Stimulated activated CD8-positive, alpha-beta memory T cell treated with anti-CD3 and anti-CD28 coated beads, Interleukin-4, amount 100 ng/mL, for 4 hours (primary cell): ENCODE measurements around the gene LCOR.
A peak's percentile ranks its signal among the peaks of the same experiment; 100 is the strongest.

ENCODE experiments used
- DNase-seq, 2 donors: peaks; one replicate each; pipeline ENCODE4 v3.0.0-alpha.2; 2020; ENCODE audit warnings: low read depth in 2 of 2, low spot score in 1 of 2

LCOR gene

DNA sequence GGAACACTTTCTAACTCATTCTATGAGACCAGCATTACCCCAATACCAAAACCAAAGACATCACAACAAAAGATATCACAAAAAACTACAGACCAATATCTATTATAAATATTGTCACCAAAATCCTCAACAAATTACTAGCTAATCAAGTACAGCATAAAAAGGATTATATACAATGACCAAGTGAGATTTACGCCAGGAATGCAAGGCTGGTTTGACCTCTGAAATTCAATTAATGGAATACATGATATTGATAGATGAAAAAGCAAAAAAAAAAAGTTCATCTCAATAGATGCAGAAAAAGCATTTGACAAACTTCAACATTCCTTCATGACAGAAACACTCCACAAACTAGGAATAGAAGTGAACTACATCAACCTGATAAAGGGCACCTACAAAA lies 175.3 kb downstream of the LCOR start:
- DNase-seq, result no peak

DNA sequence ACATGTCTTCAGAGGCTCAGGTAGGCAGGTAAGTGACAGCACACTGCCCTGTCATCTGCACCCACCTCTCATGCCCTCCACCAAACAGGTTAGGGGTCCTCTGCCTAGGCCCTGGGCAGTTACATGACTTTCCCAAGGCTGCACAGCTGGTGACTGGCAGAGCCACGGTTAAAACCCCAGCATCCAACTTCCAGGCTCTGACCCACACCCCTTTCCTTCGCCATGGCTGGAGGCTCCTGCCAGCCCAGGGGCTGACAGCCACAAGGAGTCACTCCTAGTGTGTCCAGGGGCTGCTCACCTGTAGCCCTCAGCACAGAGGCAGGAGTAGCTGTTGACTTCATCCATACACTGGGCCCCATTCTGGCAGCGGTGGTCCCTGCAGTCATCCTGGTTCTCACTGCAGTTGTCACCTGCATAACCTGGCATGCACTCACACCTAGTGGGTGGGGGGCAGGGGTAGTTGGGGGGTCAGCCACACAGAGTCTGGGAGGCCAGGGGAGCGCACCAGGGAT lies 178.7 kb downstream of the LCOR start:
- no peak for DNase-seq

DNA sequence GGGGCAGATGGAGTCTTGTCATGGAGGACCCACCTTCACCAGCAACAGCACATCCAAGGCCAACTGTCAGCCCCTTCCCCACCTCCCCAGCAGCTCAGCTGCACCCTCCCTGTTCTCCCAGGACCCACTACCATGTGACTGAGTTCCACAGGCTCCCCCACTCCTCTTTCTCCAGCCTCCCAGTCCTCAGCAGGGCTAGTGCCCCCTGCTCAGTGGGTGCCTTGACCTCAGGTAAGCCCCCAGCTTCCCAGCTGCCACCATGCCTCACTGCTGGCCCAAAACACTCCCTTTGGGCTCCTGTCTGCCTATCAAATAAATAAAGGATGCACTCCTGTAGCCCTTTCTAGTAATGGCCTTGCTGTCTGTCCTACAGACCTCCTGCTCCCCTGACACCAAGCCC lies 179.3 kb downstream of the LCOR start:
- no peak for DNase-seq

DNA sequence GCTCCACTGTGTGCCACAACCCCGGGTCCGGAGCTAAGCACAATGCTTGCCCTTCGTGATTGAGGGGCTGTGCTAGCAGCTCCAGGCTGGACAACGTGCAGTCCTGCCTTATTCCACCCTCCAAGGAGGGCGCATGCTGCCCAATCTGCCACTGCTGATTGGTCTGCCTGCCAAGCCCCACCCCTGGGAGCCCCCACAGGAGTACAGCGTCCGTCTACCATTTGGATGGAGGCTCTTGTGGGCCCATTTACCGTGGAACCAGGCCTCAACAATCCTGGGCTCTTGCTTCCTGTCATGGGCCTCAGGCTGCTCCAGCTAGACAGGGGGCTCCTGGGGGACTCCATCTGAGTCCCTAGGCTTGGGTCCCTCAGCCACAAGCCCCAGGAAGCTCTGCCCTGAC lies 180.4 kb downstream of the LCOR start:
- no peak for DNase-seq

DNA sequence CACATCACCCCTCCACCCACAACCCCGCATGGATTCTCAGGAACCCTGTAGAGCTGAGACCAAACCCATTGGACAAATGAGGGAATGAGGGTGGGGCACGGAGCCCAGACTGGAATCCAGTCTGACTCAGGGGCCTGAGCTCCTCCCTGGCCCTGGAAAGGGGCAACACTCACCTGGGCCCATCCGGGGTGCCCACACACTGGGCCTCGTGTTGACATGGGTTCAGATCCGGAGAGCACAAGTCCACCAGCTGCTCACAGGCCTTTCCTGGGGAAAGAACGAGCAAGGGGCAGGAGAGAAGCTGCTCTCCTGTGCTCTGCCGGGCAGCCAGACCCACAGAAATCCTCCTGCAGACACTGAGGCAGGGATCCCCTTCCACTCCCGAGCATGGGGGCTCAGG lies 181.5 kb downstream of the LCOR start:
- no peak for DNase-seq

DNA sequence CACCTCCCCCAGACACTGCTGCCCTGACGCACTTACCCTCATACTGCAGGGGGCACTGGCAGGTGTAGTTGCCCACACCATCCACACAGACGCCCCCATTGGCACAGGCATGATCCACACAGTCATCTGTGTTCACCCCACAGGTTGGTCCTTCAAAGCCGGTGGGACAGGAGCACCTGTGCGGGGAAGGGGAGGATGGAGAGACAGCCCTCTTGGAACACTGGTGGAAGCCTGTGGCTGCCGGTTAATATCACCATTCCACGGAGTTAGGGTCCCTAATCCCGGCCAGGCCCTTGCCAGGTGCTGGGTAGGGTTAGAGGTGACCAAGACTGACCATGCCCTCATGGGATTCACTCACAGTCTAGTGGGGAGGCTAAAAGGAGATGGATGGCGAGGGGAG lies 181.9 kb downstream of the LCOR start:
- no peak for DNase-seq

DNA sequence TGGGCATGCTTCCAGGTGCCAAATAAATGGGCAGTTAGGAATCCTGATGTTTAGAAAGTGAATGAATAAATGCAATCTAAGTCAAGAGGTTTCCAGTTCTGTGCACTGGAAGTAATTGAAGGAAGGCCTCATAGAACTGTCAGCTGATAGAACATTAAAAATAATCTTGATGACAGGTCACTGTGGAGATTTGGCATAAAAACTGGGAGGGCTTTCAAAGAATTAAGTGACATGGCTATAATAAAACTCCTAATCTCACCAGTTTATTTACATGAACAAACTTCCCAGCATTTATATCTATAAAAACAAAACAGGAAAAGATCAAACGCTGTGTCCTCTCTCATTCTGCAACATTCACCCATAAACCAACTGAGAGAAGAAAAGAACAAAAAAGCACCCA lies 183.1 kb downstream of the LCOR start:
- DNase-seq, result no peak

DNA sequence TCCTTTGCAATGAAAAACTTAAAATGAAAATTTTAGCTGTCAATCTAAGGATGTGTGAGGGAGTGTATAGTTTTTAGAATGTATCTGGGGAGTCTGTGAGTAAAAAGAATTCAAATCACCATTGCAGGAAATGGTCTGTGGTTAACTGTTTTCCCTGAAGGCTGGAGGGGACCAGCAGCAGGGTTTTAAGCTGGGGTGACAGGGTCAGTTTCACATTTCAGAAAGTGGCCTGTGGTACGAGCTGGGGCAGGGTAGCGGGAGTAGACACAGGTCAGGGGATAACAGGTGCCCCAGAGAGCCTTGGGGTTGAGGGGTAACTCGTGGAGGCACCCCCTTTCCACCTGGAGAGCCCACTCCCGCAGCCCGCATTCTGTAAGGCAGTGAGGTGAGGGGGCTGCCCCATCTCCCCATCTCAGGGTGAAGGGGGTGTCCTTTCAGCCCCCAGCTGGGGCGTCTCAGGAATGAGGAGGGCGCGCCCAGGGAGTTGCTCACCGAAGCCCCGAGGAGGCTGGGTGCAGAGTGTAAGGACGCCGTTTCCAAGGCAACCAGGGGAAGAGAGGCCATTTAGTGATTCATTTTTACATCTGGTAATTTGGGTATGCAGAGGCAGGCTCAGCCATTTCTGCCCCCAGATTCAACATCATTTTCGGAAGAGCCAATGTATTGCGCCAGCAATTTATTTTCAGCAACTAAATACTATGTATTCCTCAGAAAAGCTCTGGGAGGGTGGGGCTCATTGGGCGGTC lies 184.8 kb downstream of the LCOR start:
- no peak for DNase-seq

DNA sequence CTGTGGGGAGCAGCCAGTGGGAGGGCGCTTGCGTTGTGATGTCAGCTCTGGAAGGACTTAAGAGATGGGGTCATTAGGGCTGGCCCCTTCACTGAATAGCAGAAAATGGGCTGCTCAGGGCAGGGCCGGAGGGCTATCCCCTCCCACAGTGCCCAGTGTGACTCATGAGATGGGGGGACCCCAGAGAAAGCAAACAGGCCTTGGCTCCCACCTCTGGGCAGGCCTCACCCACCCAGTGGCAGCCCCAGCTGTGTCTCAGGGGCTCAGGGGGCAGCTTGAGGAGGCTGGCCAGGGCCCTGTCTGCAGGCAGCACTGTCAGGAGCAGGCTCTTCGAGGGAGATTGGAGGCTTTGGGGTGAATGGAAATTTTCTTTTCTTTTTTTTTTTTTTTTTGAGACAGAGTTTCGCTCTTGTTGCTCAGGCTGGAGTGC lies 185.4 kb downstream of the LCOR start:
- DNase-seq, result no peak

DNA sequence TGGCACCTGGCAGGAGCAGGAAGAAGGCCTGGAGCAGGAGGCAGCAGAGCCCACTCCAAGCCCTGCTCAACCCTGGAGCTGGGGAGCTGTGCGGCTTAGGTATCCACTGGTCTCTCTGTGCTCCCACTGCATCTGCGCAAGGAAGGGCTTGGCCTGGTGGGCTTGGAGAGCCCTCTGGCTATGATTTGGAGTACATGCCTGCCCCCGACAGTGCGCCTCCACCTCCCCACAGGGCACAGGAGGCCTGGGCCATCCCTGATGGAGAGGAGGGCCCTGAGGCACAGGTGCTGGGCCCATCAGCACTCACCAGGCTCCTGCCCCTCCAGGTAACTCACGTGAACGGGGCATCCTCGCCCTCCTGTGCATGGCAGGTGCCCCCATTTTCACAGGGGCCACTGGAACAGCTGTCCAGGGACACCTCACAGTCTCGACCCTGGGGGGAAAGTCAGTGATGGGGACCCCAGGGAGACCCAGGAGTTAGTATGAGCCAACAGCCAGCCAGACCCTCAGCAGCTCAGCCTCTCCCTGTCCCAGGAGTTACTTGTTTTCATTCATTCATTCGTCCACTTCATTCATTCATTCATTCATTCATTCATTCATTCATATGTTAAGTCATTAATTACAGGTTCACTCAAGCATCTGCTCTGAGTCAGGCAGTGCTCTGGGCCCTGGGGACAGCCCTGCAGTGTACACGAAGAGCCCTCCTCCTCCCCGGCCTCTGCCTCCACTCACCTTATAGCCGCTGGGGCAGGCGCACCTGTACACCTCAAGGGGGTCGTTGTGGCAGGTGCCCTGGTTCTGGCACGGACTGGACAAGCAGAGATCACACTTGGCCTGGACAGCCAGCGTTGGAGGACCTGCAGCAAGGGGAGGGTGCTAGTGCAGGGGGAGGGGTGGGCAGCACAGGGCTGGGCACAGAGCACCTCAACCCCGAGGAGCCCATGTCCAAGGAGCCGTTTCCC lies 186.4 kb downstream of the LCOR start:
- DNase-seq, result no peak

DNA sequence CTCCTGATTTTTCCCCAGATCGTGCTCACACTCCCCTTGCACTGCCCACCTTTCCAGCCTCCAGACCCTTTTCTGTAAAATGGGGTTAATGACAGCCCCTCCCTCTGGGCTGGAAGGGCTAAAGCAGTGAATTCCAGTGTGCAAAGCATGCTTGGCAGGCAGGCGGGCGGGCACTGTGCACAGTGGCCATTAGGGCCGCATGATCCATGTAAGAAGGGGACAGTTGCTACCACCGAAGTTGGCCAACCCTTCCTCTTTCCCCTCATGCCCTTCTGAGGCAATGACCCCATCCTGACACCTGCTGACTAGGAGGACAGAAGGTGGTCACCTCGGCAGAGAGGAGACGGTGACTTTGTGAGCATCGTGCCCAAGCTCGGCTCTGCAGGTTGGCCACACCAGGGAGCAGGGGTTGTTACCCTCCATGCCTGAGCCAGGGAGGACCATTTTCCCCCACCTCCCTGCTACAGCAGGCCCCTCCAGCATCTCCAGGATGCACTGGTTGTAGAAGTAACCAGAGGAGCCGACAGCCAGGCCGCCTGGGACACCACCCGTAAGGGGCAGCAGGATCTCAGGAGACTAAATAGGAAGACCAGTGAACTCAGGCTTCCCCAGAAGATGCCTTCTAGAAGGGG lies 187.2 kb downstream of the LCOR start:
- DNase-seq, result no peak

DNA sequence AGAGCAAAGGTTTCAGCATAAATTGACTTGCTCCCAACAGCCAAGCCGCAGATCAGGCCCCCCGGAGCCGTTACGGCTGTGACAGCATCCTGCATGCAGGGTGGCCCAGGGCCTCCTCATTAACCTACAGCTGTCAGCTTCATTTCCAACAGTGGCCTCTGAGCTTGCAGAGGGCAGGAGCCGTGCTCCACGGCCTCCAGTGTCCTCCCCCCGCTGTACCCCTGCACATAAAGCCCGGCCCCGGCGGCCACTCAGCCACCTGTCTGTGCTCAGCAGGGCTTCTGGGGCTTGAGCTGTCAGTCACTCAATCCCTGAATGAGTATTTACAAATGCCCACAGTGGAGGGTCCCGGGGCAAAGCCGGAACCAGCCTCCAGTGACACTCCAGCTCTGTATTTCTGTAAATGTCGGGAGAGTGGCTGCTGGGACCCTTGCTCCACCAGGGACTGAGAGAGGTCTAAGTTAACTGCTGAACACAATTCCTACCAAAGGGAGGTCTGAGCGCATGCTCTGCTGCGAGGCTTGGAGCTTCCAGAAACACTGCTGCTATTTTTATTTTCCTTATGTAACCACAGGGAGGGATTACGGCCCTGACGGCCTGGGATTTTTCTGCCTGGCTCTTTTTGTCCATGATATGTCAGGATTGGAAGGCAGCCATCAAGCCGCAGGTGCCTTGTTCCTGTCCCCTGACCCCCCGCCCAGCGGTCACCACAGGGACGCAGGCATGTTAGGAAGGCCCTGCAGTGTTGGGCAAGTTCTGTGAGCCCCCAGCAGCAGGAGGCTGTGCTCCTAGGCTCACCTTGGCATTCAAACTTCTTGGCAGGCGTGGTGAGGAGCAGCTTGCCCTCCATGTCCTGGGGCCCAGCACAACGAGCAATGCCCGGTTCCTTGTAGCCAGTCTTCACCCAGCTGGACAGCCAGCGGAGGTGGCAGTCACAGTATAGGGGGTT lies 188.6 kb downstream of the LCOR start:
- DNase-seq, result no peak

DNA sequence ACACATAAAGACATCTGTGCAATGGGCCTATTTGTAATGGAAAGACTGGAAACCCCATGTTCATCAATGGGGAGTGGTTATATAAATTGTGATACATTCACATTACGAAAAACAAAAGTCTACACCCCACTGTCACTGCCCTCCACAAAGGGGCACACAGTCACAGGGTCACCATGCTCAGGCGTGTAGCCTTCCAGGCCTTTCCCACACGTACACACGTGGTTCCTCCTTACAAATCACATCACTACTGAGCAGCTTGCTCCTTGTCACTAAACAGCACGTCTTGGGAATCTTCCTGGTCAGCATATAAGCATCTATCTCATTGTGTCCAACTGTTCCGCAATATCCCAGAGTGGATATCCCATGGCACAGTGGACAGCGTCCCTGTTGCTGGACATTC lies 190.5 kb downstream of the LCOR start:
- DNase-seq, result no peak

DNA sequence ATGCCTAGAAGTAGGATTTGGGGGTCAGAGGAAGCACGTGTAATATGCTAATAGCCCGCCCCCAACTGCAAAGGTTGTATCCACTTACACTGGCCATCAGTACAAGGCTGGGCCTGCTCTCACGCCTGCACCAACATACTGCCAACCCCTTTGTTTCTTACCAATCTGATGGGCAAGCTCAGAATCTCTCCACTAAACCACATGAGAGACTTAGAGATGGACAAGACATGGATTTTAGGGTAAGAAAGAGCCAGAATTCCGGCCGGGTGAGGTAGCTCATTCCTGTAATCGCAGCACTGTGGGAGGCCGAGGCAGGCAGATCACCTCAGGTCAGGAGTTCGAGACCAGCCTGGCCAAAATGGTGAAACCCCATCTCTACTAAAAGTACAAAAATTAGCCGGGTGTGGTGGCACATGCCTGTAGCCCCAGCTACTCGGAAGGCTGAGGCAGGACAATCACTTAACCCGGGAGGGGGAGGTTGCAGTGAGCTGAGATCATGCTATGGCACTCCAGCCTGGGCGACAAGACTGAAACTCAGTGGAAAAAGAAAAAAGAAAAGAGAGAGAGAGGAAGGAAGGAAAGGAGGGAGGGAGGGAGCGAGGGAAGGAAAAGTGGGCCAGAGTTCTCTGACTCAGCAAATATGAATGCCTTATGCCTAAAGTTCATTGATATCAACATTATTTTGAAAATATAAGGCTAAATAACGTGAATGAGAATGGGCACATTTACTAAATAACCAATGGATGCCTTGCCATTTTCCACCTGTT lies 191.5 kb downstream of the LCOR start:
- no peak for DNase-seq

DNA sequence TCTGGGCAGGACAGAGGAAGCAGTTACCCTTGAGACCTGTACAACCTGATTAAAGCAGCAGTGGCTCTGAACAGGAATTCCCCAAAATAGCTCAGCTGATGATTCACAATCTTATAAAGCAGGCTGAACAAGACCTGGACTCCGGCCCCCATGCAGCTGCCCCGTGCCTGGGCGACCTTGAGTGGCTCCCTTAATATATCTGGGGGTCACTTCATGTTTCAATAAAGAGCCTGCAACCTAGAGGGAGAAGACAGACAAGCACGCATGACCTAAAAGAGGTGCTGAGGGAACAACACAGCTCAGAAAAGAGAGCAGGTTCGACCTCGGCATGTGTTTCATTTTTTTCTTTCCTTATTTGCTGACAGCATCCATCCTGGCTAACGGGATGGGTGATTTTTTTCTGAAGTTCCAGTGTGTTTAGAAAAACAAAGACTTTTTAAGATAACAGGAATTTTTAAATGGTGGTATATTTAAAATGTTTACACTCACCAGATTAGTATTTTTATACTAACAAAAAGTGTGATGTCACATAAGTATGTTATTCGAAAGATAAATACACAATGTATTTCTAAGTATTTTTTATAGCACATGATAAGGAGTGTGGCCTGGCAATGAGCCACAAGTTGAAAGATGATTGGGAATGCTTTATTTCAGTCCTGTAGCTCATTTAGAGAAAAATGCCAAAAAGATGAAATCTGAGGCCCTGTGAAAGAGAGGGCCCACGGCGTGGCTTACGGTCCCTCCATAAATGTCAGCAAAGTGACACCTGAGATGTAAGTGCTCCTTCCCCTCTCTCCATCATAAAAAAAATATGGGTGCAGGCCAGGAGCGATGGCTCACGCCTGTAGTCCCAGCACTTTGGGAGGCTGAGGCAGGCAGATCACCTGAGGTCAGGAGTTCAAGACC lies 192.3 kb downstream of the LCOR start:
- no peak for DNase-seq

DNA sequence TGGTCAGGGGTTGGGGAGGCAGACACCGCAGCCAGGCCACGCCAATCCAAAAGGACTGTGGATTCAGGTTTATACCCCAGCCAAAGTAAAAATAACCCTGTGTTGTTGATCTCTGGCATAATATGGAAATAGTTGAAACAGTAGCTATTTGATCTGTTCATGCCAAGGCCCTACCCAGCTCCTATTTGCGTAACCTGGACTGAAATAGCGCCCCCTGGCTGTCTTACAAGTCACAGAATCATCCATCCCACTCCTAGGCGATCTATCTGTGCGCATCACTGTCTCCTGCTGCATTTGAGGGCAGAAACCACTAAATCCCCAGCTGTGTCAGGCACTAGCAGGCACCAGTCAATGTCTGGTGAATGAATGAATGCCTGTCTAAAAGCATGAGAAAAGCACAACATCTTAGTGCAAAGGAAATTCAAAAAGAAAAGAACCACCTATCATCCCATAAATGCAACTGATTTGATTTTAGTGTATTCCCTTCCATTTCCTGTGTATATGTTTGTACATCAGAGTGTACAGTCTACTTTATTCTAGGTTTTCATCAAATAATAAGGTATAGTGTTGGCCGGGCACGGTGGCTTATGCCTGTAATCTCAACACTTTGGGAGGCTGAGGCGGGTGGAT lies 193.6 kb downstream of the LCOR start:
- DNase-seq, result peak in 1 of 2 donors; percentile 28

DNA sequence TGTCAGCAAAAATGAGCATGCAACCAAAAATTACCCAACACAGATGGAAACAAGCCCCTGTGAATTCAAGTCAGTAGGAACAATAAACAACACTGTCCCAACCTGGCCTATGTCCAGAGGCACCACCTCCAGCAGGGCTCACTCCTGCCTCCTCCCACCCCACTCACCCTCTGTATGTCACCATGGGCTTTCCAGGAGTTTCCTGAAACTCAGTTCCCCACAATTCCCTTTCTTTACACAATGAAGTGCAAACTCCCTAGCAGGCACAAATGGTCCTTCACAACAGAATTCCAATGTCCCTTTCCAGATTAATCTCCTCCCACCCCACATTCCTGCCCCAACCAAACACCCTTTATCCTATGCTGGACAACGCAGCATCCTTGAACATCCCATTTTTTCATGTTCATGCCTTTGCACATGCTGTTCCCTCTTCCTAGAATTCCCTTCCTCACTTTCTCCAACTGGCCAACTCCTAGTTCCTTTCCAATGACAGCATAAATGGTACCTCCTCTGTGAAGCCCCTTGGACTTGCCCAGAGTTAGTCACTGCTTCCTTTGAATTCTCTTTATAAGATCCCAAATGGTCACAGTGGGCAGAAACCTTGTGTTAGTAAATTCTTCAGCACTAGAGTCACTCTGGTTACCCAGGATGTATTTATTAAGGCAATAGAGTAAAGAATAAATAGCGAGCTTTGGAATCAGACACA lies 196.2 kb downstream of the LCOR start:
- no peak for DNase-seq

DNA sequence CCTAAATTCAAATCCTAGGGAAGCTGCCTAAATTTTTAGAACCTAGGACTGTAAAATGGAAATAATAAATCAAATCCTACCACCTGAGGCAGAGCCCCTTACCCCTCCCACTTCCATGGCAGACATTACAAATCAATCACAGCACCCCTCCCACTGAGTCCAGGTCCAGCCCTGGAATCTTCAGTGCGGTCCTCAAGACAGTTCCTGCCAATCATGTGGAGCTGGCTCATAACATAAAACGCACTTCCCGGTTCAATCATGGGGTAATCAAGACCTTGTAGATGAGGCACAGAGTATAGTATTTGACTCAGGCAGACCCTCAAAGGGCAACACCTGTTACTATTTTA lies 196.7 kb downstream of the LCOR start:
- no peak for DNase-seq
